GM19239 (cell line): Measurements from ENCODE around the gene CCDC7.
"Not testable (repeated sequence)": the region's sequence is repeated elsewhere in the genome, so short reads cannot be mapped to it uniquely, and the experiment has no call there.

ENCODE experiments used
- DNase-seq: peaks from one replicate; pipeline ENCODE4 v3.0.0; 2011; ENCODE audit warnings: low spot score; ENCODE audit not compliant: insufficient read length
- FAIRE-seq: peaks from 2 replicates; lab custom pipeline; 2011; peaks lifted over from hg19 to GRCh38; lab: Jason Lieb, UNC

The CCDC7 gene

GRCh38 chr10:32540691-32541470, 94.9 kb downstream of the CCDC7 start:
- no peak for FAIRE-seq
- no peak for DNase-seq

- no peak for DNase-seq
- no peak for FAIRE-seq
Measured at GRCh38 chr10:32548208-32548607, 102.3 kb downstream of the CCDC7 start.

- no peak for DNase-seq
- FAIRE-seq, result no peak
Measured at GRCh38 chr10:32556783-32557395, 110.9 kb downstream of the CCDC7 start.

GRCh38 chr10:32562695-32563094, 116.8 kb downstream of the CCDC7 start:
- DNase-seq, FAIRE-seq: not testable (repeated sequence)

GRCh38 chr10:32577448-32577847, 131.5 kb downstream of the CCDC7 start:
- FAIRE-seq (no peak), DNase-seq (no peak)

- no peak for FAIRE-seq
- no peak for DNase-seq
Measured at GRCh38 chr10:32582946-32583345, 137.0 kb downstream of the CCDC7 start.

- FAIRE-seq, DNase-seq: not testable (repeated sequence)
Measured at GRCh38 chr10:32598022-32598421, 152.1 kb downstream of the CCDC7 start.

GRCh38 chr10:32600317-32600716, 154.4 kb downstream of the CCDC7 start:
- FAIRE-seq (no peak), DNase-seq (no peak)

GRCh38 chr10:32601562-32601961, 155.6 kb downstream of the CCDC7 start:
- DNase-seq, FAIRE-seq: not testable (repeated sequence)

- no peak for DNase-seq
- no peak for FAIRE-seq
Measured at GRCh38 chr10:32605787-32606186, 159.8 kb downstream of the CCDC7 start.

GRCh38 chr10:32610543-32610942, 164.6 kb downstream of the CCDC7 start:
- FAIRE-seq, DNase-seq: not testable (repeated sequence)

GRCh38 chr10:32616438-32616837, 170.5 kb downstream of the CCDC7 start:
- no peak for DNase-seq
- no peak for FAIRE-seq

GRCh38 chr10:32618482-32618881, 172.5 kb downstream of the CCDC7 start:
- DNase-seq, result no peak
- no peak for FAIRE-seq

GRCh38 chr10:32621969-32622368, 176.0 kb downstream of the CCDC7 start:
- DNase-seq (no peak), FAIRE-seq (no peak)

GRCh38 chr10:32622409-32622808, 176.5 kb downstream of the CCDC7 start:
- FAIRE-seq, result no peak
- no peak for DNase-seq

GRCh38 chr10:32627183-32627582, 181.2 kb downstream of the CCDC7 start:
- no peak for FAIRE-seq
- DNase-seq, result no peak

GRCh38 chr10:32629910-32630309, 184.0 kb downstream of the CCDC7 start:
- DNase-seq, result no peak
- no peak for FAIRE-seq

- DNase-seq (no peak), FAIRE-seq (no peak)
Measured at GRCh38 chr10:32646535-32646934, 200.6 kb downstream of the CCDC7 start.

- DNase-seq (no peak), FAIRE-seq (no peak)
Measured at GRCh38 chr10:32650246-32650655, 204.3 kb downstream of the CCDC7 start.

GRCh38 chr10:32657430-32657829, 211.5 kb downstream of the CCDC7 start:
- DNase-seq, FAIRE-seq: not testable (repeated sequence)

- DNase-seq, result no peak
- FAIRE-seq, result no peak
Measured at GRCh38 chr10:32661346-32661745, 215.4 kb downstream of the CCDC7 start.
